Measurements from ENCODE around the gene TTLL8.

TTLL8 gene

GRCh38 chr22:50014655-50015401, 43.3 kb downstream of the TTLL8 start:
- Histone ChIP-seq H3K4me1 (ENCODE audit: control insufficient read depth in 1 of 2, insufficient read depth in 1 of 2, low read depth in 1 of 2, low read length in 1 of 2) (no peaks in the 10 kb centered on the region), H3K9me3 (no peaks in the 10 kb centered on the region), H3K36me3 (no peaks in the 10 kb centered on the region), H3K27me3 (peaks cover 100% of the 10 kb centered on the region), H3K4me3 (ENCODE audit: low read depth in 1 of 2, low read length in 1 of 2) (no peak overlapping the region), H3K27ac (no peak overlapping the region)
- TF ChIP-seq CTCF (IDR thresholded peaks at IDR 0.05): no peak

GRCh38 chr22:50014053-50014501, 44.0 kb downstream of the TTLL8 start:
- Histone ChIP-seq H3K36me3 (no peaks in the 10 kb centered on the region), H3K27ac (no peak overlapping the region), H3K9me3 (no peaks in the 10 kb centered on the region), H3K4me3 (ENCODE audit: low read depth in 1 of 2, low read length in 1 of 2) (no peak overlapping the region), H3K4me1 (ENCODE audit: control insufficient read depth in 1 of 2, insufficient read depth in 1 of 2, low read depth in 1 of 2, low read length in 1 of 2) (no peaks in the 10 kb centered on the region), H3K27me3 (peaks cover 100% of the 10 kb centered on the region)
- no peak for TF ChIP-seq CTCF (IDR thresholded peaks at IDR 0.05)

GRCh38 chr22:50012211-50013181, 45.6 kb downstream of the TTLL8 start, which contains the start of gene IL17REL:
Gene IL17REL (minus strand): TSS chr22:50012765. CDS start chr22:50012646, 119 bp downstream.
- peaks cover 88% of the 10 kb centered on the region for H3K27me3 ChIP-seq

GRCh38 chr22:50011447-50012210, 46.5 kb downstream of the TTLL8 start:
- no peak overlapping the region for H3K4me3 ChIP-seq (ENCODE audit: low read depth in 1 of 2, low read length in 1 of 2)
- peaks cover 80% of the 10 kb centered on the region for H3K27me3 ChIP-seq
- no peaks in the 10 kb centered on the region for H3K9me3 ChIP-seq
- no peak overlapping the region for H3K27ac ChIP-seq
- H3K4me1 ChIP-seq (ENCODE audit: control insufficient read depth in 1 of 2, insufficient read depth in 1 of 2, low read depth in 1 of 2, low read length in 1 of 2): no peaks in the 10 kb centered on the region
- TF ChIP-seq CTCF (IDR thresholded peaks at IDR 0.05): no peak
- H3K36me3 ChIP-seq: no peaks in the 10 kb centered on the region

More at GRCh38 chr22:50012211-50013181, 45.6 kb downstream of the TTLL8 start, which contains the start of gene IL17REL:
- Histone ChIP-seq H3K36me3 (no peaks in the 10 kb centered on the region), H3K9me3 (no peaks in the 10 kb centered on the region), H3K4me1 (ENCODE audit: control insufficient read depth in 1 of 2, insufficient read depth in 1 of 2, low read depth in 1 of 2, low read length in 1 of 2) (no peaks in the 10 kb centered on the region), H3K27ac (no peak within 1 kb of the TSS), H3K4me3 (ENCODE audit: low read depth in 1 of 2, low read length in 1 of 2) (no peak within 1 kb of the TSS)
- no peak for TF ChIP-seq CTCF (IDR thresholded peaks at IDR 0.05)
